ENCODE measurements around the gene CFAP45. TPM values are rescaled to one million over a fixed set of nuclear protein-coding genes. Genes with fewer than 3 reads are reported as not detected.

The CFAP45 gene
- total and polyA plus RNA-seq, 9 of the 15 experiments (the other 6 are each of a cell fraction or from before 2014, with no cell fraction given), result 0.65 to 2.4 (median 1.5) TPM

GRCh38 chr1:159830722-159831121 lies 69.2 kb downstream of the CFAP45 start:
- POLR2A ChIA-PET, result no interaction called here
- TF ChIP-seq XRCC5 (IDR thresholded peaks at IDR 0.05; ENCODE audit: low read depth, low read length), result no peak
- no peak for TF ChIP-seq ZKSCAN8 (CRISPR knock-in tag; IDR thresholded peaks at IDR 0.05)
- TF ChIP-seq SP2 (IDR thresholded peaks at IDR 0.05; ENCODE audit: extremely low read depth, low read depth, low read length, poor library complexity, severe bottlenecking), result no peak
- no peak for TF ChIP-seq FOXM1 (IDR thresholded peaks at IDR 0.05; ENCODE audit: low read depth)
- TF ChIP-seq FOXM1 (CRISPR knock-in tag; IDR thresholded peaks at IDR 0.05; ENCODE audit: low read depth), result no peak
- no peak for TF ChIP-seq KLF16 (IDR thresholded peaks at IDR 0.05)
- no peak for TF ChIP-seq ARID1B (IDR thresholded peaks at IDR 0.05)
- Histone ChIP-seq H2AFZ (ENCODE audit: low read depth, low read length) (no peak overlapping the region), H3K4me2 (ENCODE audit: insufficient read depth, low read length) (no peak overlapping the region), H3K36me3 (ENCODE audit: control insufficient read depth, insufficient read depth, low read length) (no peaks in the 10 kb centered on the region), H3K9me3 (replicated peaks; ENCODE audit: control insufficient read depth, insufficient read depth, low read depth, low read length) (no peaks in the 10 kb centered on the region), H3K4me1 (replicated peaks in 1 of 2; ENCODE audit: control insufficient read depth in 2 of 2, insufficient read depth in 2 of 2, low read length in 2 of 2) (peaks cover 0 to 5% of the 10 kb centered on the region in 2 experiments; a peak in 2 of 5 replicates), H3K9ac (ENCODE audit: insufficient read depth in 1 of 2, low read depth in 2 of 2, low read length in 2 of 2) (no peak overlapping the region), H4K20me1 (replicated peaks; ENCODE audit: control insufficient read depth, insufficient read depth, low read length) (no peaks in the 10 kb centered on the region), H3K27me3 (ENCODE audit: control insufficient read depth in 2 of 2, insufficient read depth in 2 of 2, low read length in 2 of 2) (peaks cover 23 to 68% of the 10 kb centered on the region in 2 experiments; a peak in 4 of 5 replicates), H3K79me2 (ENCODE audit: control insufficient read depth, insufficient read depth, low read length) (no peaks in the 10 kb centered on the region), H3K4me3 (no peak overlapping the region), H3K27ac (ENCODE audit: extremely low read depth, low read depth, low read length) (no peak overlapping the region), H3K9me1 (ENCODE audit: control insufficient read depth, insufficient read depth, low read length) (no peaks in the 10 kb centered on the region)
- FAIRE-seq (no peak), ATAC-seq (no peak), DNase-seq (ENCODE audit: extremely low read depth in 1 of 4, low spot score in 3 of 4) (no peak)
- BruUV-seq (replicated peaks), result no TSS peak
- WGBS (ENCODE audit: insufficient coverage, low coverage, missing lambda C conversion rate), result 0% methylated on average over 8 of the region's 8 CpGs
- in situ Hi-C loops (cut with MboI), result no loop called here
- intact Hi-C loops (cut with micrococcal nuclease), result loop anchor here (10.0 kb wide), 1 partner anchor 94 kb away; the partner anchor contains the start of gene TAGLN2
- CTCF ChIA-PET (ENCODE audit: low intra/inter-chr PET ratio), result no interaction called here

Measured in K562 (cell line).